ENCODE results near the gene CCDC197.

Gene CCDC197

DNA sequence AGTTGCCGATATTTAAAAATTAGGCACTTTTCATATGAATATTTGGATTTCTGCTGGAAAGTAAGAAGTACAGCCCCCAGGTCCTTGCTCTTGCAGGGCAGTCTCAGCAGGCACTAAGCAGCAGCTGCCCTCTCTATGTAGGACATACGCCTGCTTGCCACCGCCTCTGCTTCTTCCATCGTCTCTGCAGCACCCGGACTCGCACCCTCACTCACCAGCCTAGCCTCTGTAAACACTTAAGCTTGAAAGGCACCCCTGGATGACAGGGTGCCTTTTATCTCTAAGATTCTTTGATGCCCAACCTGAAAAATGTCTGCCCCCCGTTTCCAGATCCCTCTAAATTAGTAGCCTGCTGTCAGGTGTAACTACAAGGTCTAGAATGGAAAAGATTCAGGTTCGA lies 48.0 kb downstream of the CCDC197 start:
- FAIRE-seq, result no peak

DNA sequence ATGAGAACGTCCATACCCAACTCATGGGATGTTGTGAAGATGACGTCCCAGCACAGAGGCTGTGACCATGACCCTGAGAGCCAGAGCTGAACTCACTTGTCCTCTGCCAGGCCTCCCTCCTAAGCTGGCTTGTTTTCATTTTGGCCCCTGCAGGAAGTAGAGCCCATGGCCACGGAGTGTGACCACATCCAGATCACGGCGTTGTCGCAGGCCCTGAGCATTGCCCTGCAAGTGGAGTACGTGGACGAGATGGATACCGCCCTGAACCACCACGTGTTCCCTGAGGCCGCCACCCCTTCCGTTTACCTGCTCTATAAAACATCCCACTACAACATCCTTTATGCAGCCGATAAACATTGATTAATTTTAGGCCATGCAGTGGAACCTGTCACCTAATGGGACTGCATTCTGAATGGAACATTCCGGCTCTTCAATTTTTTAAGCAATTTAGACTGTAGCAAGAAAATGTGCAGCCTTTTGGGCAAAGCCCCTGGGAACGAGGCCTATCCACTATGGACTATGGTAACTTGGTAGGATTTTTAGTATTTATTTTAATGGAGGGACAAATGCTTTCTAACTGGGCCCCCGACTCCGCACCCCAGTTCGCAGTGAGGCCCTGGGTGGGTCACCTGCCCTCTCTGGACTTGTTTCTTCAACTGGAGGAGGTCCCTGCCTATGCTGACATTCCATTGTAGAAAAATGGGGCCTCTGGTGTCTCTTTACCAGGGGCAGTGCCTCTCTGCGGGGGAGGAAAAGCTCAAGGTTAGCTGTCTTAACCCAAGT lies 48.7 kb downstream of the CCDC197 start:
- no peak for FAIRE-seq

DNA sequence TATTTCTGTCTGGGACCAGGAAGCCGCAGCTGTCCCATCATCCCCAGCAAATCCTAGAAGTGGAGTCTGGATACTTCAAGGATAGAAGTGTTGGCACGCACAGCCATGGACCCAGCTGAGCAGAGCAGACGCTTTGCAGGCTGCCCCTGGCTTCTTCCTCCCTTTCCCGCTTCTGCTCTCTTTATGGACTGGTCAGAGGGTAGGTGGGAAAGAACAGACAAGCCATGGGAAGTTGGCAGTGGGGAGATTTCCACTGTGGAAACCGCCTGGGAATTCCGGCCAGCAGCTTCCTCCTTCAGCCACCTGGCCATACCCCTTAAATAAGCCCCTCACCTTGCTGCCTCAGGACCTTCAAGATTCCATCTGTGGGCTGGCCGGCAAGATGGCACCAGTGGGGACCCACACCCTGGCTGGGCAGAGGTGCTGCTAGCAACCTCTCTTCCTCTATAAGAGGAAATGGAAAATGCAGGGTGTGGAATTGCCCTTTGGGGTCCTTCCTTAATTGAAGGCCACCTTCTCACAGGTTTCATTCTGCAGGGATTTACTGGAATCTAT lies 49.7 kb downstream of the CCDC197 start:
- no peak for FAIRE-seq

DNA sequence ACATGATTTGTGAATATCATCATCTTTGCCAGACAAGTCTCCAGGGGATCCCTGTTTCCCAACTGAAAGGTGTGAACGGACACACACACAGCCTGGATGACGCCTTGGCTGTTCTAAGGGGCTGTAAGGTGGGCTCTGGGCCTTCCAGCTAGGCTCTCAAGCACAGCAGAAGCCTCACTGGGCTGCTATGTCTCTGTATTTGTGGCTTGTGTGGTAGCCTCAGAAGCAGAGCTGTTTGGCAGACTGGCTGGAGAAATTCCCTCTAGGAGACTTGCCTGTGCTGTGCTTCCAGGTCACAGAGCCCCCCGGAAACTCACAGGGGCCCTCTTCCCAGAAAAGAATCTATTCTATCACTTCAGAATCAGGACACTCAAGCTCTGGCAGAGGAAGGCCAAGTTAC lies 50.5 kb downstream of the CCDC197 start:
- FAIRE-seq, result no peak

DNA sequence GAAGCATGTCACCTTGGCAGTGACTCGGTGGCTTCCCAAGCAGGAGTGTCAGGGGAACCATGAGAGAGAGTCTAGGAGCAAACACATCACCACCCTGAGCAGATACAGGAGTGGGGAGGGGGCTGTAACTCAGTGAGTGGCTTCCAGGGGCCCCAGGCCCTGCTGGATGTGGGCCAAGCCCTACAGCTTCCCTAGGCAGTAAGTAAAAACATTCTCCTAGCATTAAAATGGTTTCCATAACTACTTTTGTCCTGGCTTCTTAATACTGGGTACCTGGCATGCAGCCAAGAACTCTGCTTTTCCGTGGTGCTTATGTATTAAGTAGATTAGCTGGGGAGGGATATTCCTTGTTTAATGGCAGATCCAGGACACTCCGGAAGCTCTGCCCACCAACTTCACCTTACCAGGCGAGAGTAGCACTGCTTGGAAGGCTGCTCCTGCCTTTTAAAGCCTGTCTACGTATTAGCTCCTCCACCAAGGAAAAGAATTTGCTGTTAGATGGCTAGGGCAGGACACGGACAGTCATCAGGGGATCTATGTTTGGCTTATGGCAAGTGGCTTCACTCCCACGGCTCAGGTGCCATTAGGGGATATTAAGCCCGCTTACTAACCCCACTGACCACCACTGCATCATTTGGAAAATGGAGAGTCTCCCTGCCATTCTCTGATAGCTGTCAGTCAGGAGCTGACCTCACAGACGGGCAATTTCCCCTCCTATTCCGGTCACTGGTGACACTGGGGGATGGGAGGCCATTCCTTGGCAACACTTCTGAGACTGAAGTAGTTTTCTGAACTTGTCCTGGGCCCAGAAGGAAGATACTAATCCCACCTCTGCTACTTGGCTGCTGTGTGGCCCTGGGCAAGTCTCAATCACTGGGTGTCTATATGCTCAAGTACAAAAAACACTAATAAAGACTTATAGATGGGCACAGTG lies 51.9 kb downstream of the CCDC197 start:
- FAIRE-seq, result no peak

DNA sequence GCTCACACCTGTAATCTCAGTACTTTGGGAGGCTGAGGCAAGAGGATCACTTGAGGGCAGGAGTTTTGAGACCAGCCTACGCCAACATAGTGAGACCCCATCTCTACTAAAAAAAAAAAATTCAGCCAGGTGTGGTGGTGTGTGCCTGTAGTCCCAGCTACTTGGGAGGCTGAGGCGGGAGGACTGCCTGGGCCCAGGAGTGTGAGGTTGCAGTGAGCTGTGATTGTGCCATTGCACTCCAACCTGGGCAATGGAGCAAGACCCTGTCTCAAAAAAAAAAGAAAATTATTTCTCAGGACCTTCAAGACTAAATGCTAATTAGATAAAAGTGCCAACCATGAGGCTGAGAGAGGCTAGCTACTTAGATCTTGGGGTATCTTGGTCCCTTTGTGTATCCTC lies 52.5 kb downstream of the CCDC197 start:
- no peak for FAIRE-seq

DNA sequence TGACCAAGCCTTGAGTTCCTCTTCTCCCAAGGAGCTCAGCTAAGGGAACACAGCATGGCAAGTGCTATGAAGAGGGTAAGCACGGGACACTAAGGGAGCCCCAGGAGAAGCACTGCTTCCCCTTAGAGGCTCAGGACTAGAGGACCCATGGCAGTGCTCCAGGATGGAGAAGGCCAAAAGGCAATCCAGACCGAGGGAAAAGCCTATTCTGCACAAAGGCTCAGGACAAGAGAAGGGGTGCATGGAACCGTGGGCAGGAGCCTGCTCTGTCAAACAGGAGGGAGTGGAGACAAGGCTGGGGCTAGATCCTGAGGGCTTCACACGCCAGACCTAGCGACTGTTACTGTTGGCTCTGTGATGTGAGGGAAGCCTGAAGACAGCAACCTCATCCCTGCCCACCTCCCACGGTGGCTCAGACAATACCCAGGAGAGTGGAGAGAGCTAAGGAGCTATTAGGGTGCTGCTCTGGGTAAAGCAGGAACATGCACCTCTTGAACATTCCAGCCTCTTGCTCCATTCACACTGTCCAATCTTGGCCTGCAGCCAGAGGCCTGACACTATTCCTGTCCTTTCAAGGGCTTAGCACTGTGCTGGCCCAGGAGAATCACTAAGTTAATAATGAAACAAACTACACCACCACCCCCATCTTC lies 53.3 kb downstream of the CCDC197 start:
- FAIRE-seq, result no peak

DNA sequence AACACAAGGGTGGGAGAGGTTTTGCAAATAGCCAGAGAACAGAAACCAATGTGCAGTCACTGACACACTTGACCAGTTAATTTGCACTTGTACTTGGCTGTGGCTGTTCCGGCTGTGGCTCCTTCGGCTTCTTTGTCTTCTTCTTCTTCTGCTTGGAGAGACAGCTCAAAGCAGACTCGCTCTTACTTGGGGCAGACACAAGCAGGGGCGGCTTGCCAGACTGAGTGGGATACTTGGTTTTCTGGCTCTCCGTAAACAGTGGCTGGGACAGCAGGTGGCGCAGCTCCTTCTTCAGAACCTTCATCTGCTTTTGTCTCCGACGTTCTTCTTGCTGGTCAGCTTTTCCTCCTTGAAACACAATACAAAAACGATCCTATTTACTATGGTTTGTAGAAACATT lies 54.0 kb downstream of the CCDC197 start:
- FAIRE-seq, result no peak

DNA sequence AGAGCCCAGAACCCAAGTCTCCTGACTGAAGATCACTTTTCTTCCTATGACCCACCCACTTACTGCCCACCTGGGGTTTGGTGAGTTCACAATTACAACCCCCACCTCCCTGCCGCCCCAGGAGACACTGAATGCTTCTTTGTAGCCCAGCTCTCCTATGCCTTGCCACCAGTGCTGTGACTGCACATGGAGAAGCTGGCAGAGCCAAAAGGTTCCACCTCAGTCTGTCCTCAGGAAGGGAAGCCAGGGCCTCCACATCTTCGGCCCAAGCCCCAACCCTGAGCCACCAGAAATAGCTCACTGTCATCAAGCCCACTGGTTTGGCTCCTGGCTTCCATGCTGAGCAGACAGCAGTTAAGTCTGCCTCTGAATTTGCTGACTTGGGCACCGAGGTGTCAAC lies 54.7 kb downstream of the CCDC197 start:
- FAIRE-seq, result no peak

DNA sequence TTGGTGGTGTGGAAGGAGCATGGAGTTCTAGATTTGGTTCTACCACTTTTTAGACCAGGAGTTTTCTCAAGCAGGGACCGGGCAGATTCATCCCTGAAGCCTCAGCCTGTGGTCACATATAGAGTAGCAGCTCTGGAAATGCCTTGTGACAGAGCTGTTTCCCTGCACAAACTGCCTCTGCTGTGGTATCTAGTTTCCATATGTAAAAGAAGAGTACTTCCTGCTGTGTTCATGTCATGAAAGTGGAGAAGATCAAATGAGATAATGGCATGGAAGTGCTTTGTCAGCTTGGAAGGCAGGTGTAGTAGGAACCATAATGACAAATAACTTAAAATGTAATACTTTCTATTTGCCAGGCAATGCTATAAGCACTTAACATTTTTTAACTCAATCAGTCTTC lies 55.1 kb downstream of the CCDC197 start:
- FAIRE-seq, result no peak

DNA sequence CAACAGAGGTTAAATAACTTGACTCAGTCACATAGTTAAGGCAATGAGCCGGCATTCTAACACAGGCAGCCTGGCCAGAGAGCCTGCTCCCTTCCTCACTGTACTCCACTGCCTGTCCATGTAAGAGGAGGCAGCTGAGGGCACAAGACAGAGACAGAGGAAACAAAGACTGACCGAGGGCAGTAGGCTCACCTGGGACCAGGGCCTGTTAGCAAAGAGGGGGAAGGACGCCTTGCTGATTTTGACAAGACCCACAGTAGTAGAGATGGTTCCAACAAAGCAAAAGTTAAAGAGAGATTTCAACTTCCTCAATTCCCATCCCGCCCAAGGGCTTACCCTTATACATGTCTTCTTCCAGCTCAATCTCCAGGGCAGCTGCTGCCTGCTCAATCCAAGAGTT lies 55.6 kb downstream of the CCDC197 start:
- no peak for FAIRE-seq

DNA sequence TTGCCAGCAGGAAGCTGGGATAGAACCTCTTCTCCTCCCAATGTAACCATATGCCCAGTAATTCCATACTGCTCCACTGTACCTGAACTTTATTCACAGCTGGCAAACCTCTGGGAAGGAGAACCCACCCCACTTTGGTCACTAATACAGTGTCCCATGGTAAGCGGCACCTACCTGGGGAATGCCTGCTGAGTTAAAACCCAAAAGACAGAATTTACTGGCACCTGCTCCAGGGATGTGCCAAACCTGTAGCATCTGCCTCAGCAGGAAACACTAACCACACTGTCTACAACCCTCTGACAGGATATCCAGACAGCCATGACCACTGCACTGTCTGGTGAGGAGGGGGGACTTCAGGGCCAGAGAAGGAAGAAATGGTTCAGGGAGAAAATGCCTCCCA lies 57.3 kb downstream of the CCDC197 start:
- FAIRE-seq, result no peak

DNA sequence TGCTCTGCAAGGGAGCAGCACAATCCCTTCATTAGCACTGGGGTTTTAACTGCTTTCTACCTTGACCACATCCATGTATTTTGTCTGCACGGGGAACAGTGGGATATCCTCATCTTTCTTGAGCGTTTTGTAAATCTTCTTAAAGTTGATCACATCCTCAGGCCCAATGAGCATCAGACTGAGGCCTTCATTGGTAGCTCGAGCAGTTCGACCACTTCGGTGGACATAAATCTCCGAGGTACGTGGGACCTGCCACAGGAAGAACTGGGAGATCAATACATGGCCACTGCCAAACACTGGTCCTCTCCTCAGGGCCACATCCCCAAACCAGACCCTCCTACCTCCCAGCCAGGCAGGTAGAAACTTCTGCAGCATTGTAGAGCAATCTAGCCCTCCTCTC lies 57.8 kb downstream of the CCDC197 start:
- FAIRE-seq, result no peak

DNA sequence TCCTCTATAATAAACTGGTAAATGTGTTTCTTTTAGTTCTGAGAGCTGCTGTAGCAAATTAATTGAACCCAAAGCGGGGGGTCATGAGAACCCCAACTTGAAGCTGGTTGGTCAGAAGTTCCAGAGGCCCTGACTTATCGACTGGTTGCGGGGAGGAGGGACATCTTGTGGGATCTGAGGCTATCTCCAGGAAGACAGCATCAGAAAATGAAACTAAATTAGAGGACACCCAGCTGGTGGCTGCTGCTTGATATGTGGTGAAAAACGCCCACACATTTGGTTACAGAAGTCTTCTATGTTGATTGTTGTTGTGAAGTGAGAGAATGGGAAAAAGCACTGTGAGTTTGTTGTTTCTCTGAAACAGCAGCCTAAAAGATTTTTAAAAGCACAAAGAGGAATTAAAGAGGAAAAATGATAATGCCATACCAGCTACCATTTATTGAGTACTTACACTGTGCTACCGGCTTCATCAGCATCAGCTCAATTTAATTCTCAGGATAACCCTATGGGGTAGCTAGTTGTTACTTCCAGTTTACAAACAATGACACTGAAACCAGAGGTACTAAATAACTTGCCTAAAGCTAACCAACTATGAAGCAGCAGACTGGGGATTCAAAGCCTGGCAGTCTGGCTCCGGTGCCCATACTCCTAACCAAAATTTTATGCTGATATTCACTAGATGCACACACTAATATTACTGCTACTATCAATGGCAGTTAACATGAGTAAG lies 59.6 kb downstream of the CCDC197 start:
- FAIRE-seq, result no peak

DNA sequence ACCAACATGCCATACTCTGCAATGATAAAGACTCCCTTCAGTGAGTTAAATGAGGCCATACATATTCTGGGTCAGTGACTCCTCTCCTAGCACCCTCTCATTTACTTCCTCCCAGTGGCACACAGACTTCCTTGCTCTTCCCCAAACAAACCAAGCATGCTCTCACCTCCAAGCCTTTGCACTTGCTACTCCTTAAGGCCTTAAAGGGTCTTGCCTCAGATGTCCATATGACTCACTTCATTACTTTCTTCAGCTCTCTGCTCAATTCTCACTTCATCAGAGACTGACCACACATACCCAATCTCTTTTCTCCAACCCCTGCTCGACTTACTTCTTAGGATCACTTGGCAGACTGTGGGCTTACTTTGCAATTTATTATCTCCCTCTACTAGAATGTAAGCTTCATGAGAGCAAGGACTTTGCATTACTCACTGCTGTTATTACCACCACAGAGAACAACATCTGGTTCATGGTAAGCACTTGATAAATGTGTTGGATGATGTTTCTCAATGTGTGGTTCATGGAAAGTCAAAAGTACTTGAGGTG lies 61.1 kb downstream of the CCDC197 start:
- no peak for FAIRE-seq
